Caki2 (cell line): Measurements from ENCODE around the gene CSNK2B. TPM values are rescaled to one million over a fixed set of nuclear protein-coding genes. Genes with fewer than 3 reads are reported as not detected.

ENCODE experiments used
- total RNA-seq: library from RNA; depleted of rRNA; stranded (reverse); fragments of >200 nt; shearing (Covaris generic); gene quantifications from 2 replicates; pipeline ENCODE4 v1.2.3, GENCODE V29; 2014; ENCODE audit warnings: low replicate concordance; rRNA removed

Gene CSNK2B
- total RNA-seq, 1 experiment from 2014 or later = 104 TPM

Other genes with a start within 250 kb of the CSNK2B start
- 11.5 and 18.2 TPM in 2 replicates for gene MICB, start 167.9 kb upstream of the CSNK2B start, total RNA-seq
- gene MCCD1, start 137.1 kb upstream of the CSNK2B start, total RNA-seq = not detected in 2 replicates
- 623 and 688 TPM in 2 replicates for gene DDX39B, start 124.1 kb upstream of the CSNK2B start, total RNA-seq
- 0.14 and 0.64 TPM in 2 replicates for gene ATP6V1G2, start 119.5 kb upstream of the CSNK2B start, total RNA-seq
- gene NFKBIL1, start 118.5 kb upstream of the CSNK2B start, total RNA-seq = 52.6 and 56.1 TPM in 2 replicates
- not detected in 2 replicates for gene LTA, start 93.8 kb upstream of the CSNK2B start, total RNA-seq
- 0.91 and 4.3 TPM in 2 replicates for gene TNF, start 90.5 kb upstream of the CSNK2B start, total RNA-seq
- not detected in 2 replicates for gene LTB, start 83.7 kb upstream of the CSNK2B start, total RNA-seq
- not detected in 2 replicates for gene LST1, start 79.8 kb upstream of the CSNK2B start, total RNA-seq
- gene NCR3, start 73.1 kb upstream of the CSNK2B start, total RNA-seq = not detected in 2 replicates
- gene AIF1, start 50.8 kb upstream of the CSNK2B start, total RNA-seq = not detected in 2 replicates
- 31.0 and 36.2 TPM in 2 replicates for gene PRRC2A, start 45.4 kb upstream of the CSNK2B start, total RNA-seq
- 286 and 338 TPM in 2 replicates for gene BAG6, start 13.4 kb upstream of the CSNK2B start, total RNA-seq
- 9.2 TPM in 1 of 2 replicates, not detected in the other for gene APOM, start 10.2 kb upstream of the CSNK2B start, total RNA-seq
- gene C6orf47, start 5.3 kb upstream of the CSNK2B start, total RNA-seq = 12.4 and 21.5 TPM in 2 replicates
- 35.2 and 52.4 TPM in 2 replicates for gene GPANK1, start 1.1 kb upstream of the CSNK2B start, total RNA-seq
- not detected in 2 replicates for gene LY6G5B, start 3.9 kb downstream of the CSNK2B start, total RNA-seq
- 0.30 TPM in 1 of 2 replicates, not detected in the other for gene LY6G5C, start 15.0 kb downstream of the CSNK2B start, total RNA-seq
- gene ABHD16A, start 37.2 kb downstream of the CSNK2B start, total RNA-seq = 46.9 and 75.6 TPM in 2 replicates
- not detected in 2 replicates for gene LY6G6F, start 40.8 kb downstream of the CSNK2B start, total RNA-seq
- not detected in 2 replicates for gene LY6G6D, start 49.3 kb downstream of the CSNK2B start, total RNA-seq
- not detected in 2 replicates for gene LY6G6C, start 55.7 kb downstream of the CSNK2B start, total RNA-seq
- not detected in 2 replicates for gene MPIG6B, start 57.3 kb downstream of the CSNK2B start, total RNA-seq
- 214 and 216 TPM in 2 replicates for gene DDAH2, start 63.2 kb downstream of the CSNK2B start, total RNA-seq
- 1,335 and 1,598 TPM in 2 replicates for gene CLIC1, start 70.5 kb downstream of the CSNK2B start, total RNA-seq
- gene MSH5, start 73.9 kb downstream of the CSNK2B start, total RNA-seq = 20.2 and 54.7 TPM in 2 replicates
- 6.2 TPM in 1 of 2 replicates, not detected in the other for gene SAPCD1, start 96.6 kb downstream of the CSNK2B start, total RNA-seq
- 5.5 and 6.1 TPM in 2 replicates for gene VWA7, start 111.2 kb downstream of the CSNK2B start, total RNA-seq
- gene VARS1, start 129.7 kb downstream of the CSNK2B start, total RNA-seq = 122 and 144 TPM in 2 replicates
- gene LSM2, start 140.9 kb downstream of the CSNK2B start, total RNA-seq = 75.6 and 85.5 TPM in 2 replicates
- 0.61 and 2.0 TPM in 2 replicates for gene HSPA1L, start 149.2 kb downstream of the CSNK2B start, total RNA-seq
- gene HSPA1A, start 149.5 kb downstream of the CSNK2B start, total RNA-seq = 316 and 350 TPM in 2 replicates
- gene HSPA1B, start 161.7 kb downstream of the CSNK2B start, total RNA-seq = 441 and 449 TPM in 2 replicates
- gene NEU1, start 196.7 kb downstream of the CSNK2B start, total RNA-seq = 73.1 and 105 TPM in 2 replicates
- 0.54 TPM in 1 of 2 replicates, not detected in the other for gene SLC44A4, start 212.9 kb downstream of the CSNK2B start, total RNA-seq
- 74.6 and 79.0 TPM in 2 replicates for gene EHMT2, start 231.6 kb downstream of the CSNK2B start, total RNA-seq
- gene ZBTB12, start 236.0 kb downstream of the CSNK2B start, total RNA-seq = 5.5 and 9.3 TPM in 2 replicates